Osteocyte (in vitro differentiated cells): ENCODE results near the gene RAB27A. TPM values are rescaled to one million over a fixed set of nuclear protein-coding genes. Genes with fewer than 3 reads are reported as not detected.

Experiments
- DNase-seq: peaks from one replicate; pipeline ENCODE4 v3.0.0; 2021; ENCODE audit warnings: mixed read lengths; ENCODE audit not compliant: unreplicated experiment; ENCODE audit errors: extremely low spot score
- H3K27ac Mint-ChIP-seq: one replicate; pipeline ENCODE4 v1.8.0; 2021; ENCODE audit warnings: mild to moderate bottlenecking, mixed read lengths; ENCODE audit not compliant: unreplicated experiment
- H3K27me3 Mint-ChIP-seq: one replicate; pipeline ENCODE4 v1.8.0; 2021; ENCODE audit warnings: mixed read lengths; ENCODE audit not compliant: unreplicated experiment
- H3K36me3 Mint-ChIP-seq: one replicate; pipeline ENCODE4 v1.8.0; 2021; ENCODE audit warnings: mixed read lengths; ENCODE audit not compliant: unreplicated experiment
- H3K4me1 Mint-ChIP-seq: one replicate; pipeline ENCODE4 v1.8.0; 2021; ENCODE audit warnings: mixed read lengths; ENCODE audit not compliant: unreplicated experiment
- H3K4me3 Mint-ChIP-seq: one replicate; pipeline ENCODE4 v1.8.0; 2021; ENCODE audit warnings: mild to moderate bottlenecking, moderate library complexity, mixed read lengths; ENCODE audit not compliant: unreplicated experiment
- H3K9me3 Mint-ChIP-seq: one replicate; pipeline ENCODE4 v1.8.0; 2021; ENCODE audit warnings: mixed read lengths; ENCODE audit not compliant: unreplicated experiment
- long read RNA-seq: library from polyadenylated mRNA; unstranded; transcript quantifications from one replicate; pipeline ENCODE4 v2.0.0, GENCODE V29; 2021
- total RNA-seq: library from RNA; stranded (reverse); gene quantifications from 2 replicates; pipeline ENCODE4 v1.2.1, GENCODE V29; 2021
- TF ChIP-seq, protein P1 (sequence below): fragments of 200-600 bp; sonication (generic); IDR thresholded peaks from 2 replicates; pipeline ENCODE4 v1.5.0; 2021; ENCODE audit warnings: antibody characterized with exemption, mild to moderate bottlenecking, moderate library complexity

RAB27A gene
- total RNA-seq, result 12.4 and 14.6 TPM in 2 replicates
- long read RNA-seq, transcript RAB27A-201 (7 exons, 3,446 nt), result major isoform, 14 of 21 reads
- long read RNA-seq, partial matches to known transcripts, result 1 of 21 reads
- long read RNA-seq, other reads (novel, unspliced or antisense), result 5 of 21 reads

DNA sequence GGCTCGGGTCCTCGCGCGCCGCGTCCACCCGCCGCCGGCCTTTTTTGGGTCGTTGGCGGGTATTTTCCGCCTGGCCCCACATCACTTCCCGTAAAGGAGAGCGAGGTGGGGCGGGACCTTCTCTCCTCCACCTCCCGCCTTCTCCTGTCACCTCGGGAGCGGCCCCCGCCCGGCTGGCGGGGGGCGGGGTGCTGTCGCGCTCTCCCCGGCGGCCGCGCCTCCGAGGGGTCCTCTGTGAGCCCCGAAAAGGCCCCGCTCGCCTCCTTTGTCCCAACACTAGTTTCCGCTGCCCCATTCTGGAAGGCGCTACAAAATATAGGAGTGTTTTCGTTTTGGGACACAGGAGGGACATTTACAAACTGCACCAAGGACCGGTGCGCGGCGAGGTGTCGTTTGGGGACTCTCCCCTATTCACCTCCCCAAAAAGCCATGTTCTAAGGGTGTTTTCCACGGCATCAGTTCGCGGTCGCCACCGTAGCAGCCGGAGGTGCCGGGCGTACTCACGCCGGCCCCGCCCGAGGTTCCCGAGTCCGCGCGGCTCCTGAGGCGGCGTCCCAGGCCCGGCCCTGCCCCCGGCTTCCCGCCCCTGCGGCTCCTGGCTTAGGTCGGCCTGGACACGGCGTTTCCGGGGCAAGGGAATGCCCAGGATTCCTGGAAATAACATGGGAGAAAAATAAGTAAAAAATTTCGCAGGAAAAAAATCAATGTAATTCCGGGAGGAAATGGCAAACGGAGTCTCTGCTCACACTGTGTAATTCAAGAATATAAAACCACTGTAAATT lies at the start of gene RAB27A:
Gene RAB27A, minus strand, starts transcription at position 68 of the 782 bp plus-strand sequence. CDS start 54,879 bp downstream, outside the sequence.
- peak within 1 kb of the TSS; percentile 86 for H3K4me3 Mint-ChIP-seq

DNA sequence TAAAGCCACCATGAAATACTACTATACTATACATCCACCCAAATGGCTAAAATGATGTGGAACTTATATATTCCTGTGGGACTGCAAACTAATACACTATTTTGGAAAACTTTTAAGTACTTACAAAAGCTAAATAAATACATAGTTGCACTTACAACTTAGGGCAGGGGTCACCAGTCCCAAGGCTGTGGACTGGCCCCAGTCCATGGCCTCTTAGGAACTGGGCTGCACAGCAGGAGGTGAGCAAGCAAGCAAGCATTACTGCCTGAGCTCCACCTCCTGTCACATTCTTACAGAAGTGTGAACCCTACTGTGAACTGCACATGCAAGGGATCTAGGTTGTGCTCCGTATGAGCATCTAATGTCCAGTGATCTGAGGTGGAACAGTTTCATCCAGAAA lies 47.5 kb upstream of the RAB27A start:
- no peak for DNase-seq
- H3K36me3 Mint-ChIP-seq, result peaks cover 25% of the 10 kb centered on the region
- no peaks in the 10 kb centered on the region for H3K4me1 Mint-ChIP-seq
- no peaks in the 10 kb centered on the region for H3K9me3 Mint-ChIP-seq
- H3K4me3 Mint-ChIP-seq, result no peak overlapping the region
- no peaks in the 10 kb centered on the region for H3K27me3 Mint-ChIP-seq
- H3K27ac Mint-ChIP-seq, result no peak overlapping the region
- TF ChIP-seq, protein P1, sequence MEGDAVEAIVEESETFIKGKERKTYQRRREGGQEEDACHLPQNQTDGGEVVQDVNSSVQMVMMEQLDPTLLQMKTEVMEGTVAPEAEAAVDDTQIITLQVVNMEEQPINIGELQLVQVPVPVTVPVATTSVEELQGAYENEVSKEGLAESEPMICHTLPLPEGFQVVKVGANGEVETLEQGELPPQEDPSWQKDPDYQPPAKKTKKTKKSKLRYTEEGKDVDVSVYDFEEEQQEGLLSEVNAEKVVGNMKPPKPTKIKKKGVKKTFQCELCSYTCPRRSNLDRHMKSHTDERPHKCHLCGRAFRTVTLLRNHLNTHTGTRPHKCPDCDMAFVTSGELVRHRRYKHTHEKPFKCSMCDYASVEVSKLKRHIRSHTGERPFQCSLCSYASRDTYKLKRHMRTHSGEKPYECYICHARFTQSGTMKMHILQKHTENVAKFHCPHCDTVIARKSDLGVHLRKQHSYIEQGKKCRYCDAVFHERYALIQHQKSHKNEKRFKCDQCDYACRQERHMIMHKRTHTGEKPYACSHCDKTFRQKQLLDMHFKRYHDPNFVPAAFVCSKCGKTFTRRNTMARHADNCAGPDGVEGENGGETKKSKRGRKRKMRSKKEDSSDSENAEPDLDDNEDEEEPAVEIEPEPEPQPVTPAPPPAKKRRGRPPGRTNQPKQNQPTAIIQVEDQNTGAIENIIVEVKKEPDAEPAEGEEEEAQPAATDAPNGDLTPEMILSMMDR, result no peak

More for the DNA sequence above, at the start of gene RAB27A:
- H3K9me3 Mint-ChIP-seq, result no peaks in the 10 kb centered on the region
- H3K4me1 Mint-ChIP-seq, result peaks cover 11% of the 10 kb centered on the region
- peaks cover 2% of the 10 kb centered on the region for H3K27me3 Mint-ChIP-seq
- TF ChIP-seq, protein P1, result no peak
- H3K27ac Mint-ChIP-seq, result peak within 1 kb of the TSS; percentile 86
- peak; percentile 87 for DNase-seq
- H3K36me3 Mint-ChIP-seq, result no peaks in the 10 kb centered on the region

DNA sequence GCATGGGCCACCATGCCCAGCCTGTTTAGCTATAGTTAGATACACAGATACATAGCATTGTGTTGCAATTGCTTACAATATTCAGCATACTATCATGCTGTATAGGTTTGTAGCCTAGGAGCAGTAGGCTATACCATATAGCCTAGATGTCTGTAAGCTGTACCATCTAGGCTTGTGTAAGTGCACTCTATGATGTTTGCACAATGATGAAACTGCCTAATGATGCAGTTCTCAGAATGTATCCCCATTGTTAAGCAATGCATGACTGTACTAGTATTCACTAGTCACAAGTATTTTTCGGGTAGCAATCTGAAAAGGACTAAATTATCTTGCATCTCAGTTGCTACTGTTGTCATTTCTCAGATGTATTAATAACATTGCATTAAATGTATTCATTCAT lies 45.4 kb upstream of the RAB27A start:
- H3K4me1 Mint-ChIP-seq, result no peaks in the 10 kb centered on the region

DNA sequence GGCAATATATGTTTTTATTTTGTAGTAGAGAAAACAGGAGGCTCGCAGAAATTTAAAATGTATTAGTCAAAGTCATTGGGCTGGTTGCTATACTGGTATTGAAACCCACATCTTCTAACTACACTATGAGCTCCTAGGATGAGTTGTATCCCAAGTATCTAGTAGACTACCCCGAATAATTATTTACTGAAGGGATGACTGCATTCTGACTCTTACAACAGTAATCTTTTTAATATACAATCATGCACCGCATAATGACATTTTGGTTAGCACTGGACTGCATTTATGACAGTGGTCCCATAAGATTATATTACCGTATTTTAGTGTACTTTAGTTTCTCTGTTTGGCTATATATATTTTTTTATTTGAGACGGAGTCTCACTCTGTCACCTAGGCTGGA lies 44.8 kb upstream of the RAB27A start:
- no peaks in the 10 kb centered on the region for H3K27me3 Mint-ChIP-seq
- H3K27ac Mint-ChIP-seq, result no peak overlapping the region
- peaks cover 26% of the 10 kb centered on the region for H3K36me3 Mint-ChIP-seq
- H3K9me3 Mint-ChIP-seq, result no peaks in the 10 kb centered on the region
- no peaks in the 10 kb centered on the region for H3K4me1 Mint-ChIP-seq
- TF ChIP-seq, protein P1, result no peak
- no peak overlapping the region for H3K4me3 Mint-ChIP-seq
- no peak for DNase-seq

More for the DNA sequence above, 45.4 kb upstream of the RAB27A start:
- H3K27ac Mint-ChIP-seq, result no peak overlapping the region
- H3K27me3 Mint-ChIP-seq, result no peaks in the 10 kb centered on the region
- H3K4me3 Mint-ChIP-seq, result no peak overlapping the region
- H3K36me3 Mint-ChIP-seq, result peaks cover 27% of the 10 kb centered on the region
- TF ChIP-seq, protein P1, result no peak
- H3K9me3 Mint-ChIP-seq, result no peaks in the 10 kb centered on the region
- no peak for DNase-seq

DNA sequence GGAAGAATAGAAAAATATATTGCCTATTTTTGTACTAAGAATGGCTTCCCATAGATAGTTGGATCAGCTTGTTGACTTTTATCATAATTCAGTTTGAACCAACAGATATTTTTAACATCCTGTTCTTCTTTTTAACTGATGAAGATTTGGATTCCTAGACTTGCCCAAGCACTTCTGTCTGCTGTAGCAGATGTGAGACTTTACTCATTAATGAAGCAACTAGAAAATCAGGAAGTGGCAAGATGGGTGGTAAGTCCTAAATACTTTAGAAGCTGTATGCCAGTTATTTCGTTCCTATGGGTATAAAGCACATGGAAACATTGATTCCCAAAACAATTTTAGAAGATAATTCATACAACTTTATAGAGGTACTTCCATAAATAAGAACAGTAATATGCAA lies 37.8 kb upstream of the RAB27A start:
- TF ChIP-seq, protein P1, result no peak
- H3K27ac Mint-ChIP-seq, result no peak overlapping the region
- no peak overlapping the region for H3K4me3 Mint-ChIP-seq
- DNase-seq, result no peak
- H3K9me3 Mint-ChIP-seq, result no peaks in the 10 kb centered on the region
- H3K4me1 Mint-ChIP-seq, result no peaks in the 10 kb centered on the region
- peaks cover 12% of the 10 kb centered on the region for H3K36me3 Mint-ChIP-seq
- H3K27me3 Mint-ChIP-seq, result no peaks in the 10 kb centered on the region
